ENCODE results near the gene PPDPF.
"Not testable (repeated sequence)": the region's sequence is repeated elsewhere in the genome, so short reads cannot be mapped to it uniquely, and the experiment has no call there.

PPDPF gene

GRCh38 chr20:63520504-63520933 is at the start of gene PPDPF:
TSS of gene PPDPF (plus strand) at chr20:63520765. CDS start at chr20:63521309, 544 bp downstream.
- peak; percentile 78 for DNase-seq

DNA sequence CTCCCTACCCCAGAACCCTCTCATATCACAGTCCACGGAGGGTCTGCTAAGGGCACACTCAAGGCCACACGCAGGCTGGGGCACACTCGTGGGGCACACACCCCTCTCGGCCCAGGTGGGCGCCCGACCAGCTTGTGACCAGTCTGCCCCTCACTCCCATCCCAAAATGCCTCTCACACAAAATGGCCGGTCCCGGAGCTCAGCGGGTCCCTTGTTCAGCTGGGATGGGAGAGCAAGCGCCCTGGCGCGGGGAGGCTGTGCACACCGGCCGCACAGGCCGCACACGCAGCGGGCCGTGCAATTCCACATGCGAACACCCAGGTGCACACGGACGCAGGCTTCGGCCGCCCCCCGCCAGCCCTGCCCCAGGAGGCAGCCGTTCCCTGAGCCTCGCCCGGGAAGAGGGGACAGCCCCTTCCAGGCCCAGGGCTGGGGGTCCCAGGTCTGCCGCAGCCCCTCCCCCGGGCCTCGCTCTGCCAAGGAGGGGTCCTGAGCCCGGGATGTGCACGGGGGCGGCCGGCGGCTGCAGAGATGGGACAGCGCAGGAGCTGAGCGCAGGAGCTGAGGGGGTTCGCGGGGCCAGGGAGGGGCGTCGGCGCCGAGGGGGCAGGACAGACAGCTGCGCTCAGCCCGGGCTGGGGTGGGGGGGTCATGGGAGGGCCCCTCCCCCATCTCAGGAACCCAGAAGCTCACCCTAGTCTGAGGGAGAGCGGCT is 49.4 kb upstream of the PPDPF start:
- DNase-seq, result peak; percentile 45

- peak; percentile 45 for DNase-seq
These were observed 48.9 kb upstream of the PPDPF start for GRCh38 chr20:63471717-63471980.

- DNase-seq, result peak; percentile 43
These were observed 48.4 kb upstream of the PPDPF start, which contains the start of gene KCNQ2 for GRCh38 chr20:63471981-63472831. TSS of gene KCNQ2 (minus strand) at chr20:63472655. CDS start at chr20:63472463, 192 bp downstream.

GRCh38 chr20:63472862-63473390 is 47.6 kb upstream of the PPDPF start:
- no peak for DNase-seq

DNA sequence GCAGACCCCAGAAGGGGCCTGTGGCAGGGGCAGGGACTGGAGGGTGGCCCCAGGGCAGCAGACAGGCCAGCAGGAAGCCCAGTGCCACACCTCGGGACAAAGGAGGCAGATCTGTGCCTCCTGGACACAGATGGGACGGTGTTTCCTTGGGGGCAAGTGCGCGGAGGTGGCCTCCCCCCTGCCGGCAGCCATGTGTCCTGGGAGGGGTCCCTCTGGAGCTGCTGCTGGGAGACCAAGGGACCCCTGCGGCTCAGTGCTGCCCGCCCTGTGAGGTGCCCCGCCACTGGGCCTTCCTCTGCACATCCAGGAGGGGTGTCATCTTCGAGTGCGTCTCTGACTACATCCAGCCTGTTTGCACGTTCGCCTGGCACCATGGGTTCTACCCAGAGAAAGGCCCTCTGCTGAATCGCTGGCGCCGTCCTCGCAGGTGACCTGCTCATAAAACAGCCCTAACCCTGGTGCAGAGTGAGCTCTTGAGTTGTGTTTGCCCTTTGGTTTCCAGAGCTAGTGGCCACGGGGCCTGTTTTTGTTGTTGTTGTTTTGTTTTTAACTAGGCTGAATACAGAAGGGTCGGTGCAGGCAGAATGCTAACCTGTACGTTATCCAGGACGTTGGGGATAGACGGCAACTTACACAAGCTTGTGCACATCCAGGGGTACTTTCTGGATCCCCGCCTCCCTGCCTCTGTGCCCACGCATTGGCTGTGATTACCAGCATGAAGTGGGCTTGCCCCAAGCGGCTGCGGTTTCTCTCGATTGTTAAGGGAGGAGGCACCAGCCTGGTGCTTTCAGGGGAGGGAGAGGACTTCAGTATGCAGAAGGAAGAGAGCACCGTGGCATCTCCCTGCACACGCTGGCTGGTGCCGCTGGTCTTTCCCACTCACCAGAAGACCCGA is 46.8 kb upstream of the PPDPF start:
- DNase-seq, result peak; percentile 82

- DNase-seq, result no peak
These were observed 45.4 kb upstream of the PPDPF start for GRCh38 chr20:63475209-63475608.

DNA sequence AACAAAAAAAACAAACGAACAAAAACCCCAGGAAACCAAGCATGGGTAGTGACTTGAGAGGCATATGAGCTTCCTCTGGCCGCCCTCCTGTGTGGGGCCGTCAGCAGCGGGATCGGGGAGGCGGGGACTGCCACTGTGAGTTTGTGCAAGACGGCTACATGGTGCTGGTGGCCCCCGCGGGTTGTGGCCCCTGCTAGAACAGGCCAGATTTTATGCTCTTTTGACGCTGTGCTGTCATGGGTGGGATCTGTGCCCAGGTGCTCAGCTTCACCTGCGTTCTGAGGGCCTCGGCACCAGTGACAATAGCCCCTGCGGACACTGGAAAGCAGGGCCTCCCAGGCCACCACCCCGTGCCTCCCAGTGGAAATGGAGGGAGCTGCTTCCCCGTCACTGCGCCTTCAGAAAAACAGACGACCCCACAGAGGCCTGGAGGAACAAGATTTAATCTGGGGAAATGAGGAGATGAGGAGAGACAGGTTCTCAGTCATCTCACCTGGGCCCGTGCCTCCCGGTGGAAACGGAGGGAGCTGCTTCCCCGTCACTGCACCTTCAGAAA is 43.4 kb upstream of the PPDPF start:
- DNase-seq, result no peak

- no peak for DNase-seq
These were observed 42.6 kb upstream of the PPDPF start for GRCh38 chr20:63477944-63478343.

DNA sequence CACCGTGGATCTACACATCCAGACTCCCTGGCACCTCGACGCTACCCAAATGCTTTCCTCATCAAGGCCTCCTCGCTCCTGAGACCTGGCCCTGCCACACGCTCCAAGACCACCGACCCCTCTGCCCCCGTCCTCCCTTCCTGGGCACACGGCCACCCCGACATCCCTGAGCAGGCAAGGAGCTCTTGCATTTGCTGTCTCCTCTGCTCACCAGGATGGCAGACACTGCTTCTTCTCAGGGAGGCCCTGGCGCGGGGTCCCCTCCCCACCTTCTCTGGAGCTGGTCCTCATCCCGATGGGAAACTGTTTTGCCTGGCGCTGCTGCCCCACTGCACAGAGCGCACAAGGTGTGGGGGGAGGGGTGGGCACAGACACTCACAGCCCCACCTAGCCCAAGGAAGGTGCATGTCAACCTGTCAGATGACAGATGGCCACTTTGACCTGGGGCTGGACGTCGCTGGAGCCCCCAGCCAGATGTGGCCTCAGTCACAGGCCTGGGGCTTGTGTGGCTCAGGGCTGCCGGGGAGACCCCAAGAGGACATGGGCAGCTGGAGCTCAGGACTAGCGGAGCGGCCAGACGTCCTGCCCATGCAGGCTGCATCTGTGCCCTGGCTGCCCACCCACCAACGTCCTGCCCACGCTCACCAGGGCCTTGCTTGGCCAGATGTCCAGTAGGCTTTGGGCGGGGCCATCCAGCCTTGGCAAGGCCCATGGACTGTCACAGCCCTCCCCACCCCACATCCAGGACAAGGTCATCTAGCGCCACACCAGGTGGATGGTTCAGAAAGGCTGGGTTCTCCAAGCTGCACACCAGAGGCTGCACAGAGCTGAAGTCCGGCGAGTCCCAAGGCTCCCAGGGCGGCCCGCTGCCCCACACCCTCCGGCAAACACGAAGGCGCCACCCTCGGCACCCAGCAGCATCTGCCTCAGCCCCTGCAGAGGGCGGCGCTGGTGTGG is 41.9 kb upstream of the PPDPF start:
- DNase-seq, result no peak

DNA sequence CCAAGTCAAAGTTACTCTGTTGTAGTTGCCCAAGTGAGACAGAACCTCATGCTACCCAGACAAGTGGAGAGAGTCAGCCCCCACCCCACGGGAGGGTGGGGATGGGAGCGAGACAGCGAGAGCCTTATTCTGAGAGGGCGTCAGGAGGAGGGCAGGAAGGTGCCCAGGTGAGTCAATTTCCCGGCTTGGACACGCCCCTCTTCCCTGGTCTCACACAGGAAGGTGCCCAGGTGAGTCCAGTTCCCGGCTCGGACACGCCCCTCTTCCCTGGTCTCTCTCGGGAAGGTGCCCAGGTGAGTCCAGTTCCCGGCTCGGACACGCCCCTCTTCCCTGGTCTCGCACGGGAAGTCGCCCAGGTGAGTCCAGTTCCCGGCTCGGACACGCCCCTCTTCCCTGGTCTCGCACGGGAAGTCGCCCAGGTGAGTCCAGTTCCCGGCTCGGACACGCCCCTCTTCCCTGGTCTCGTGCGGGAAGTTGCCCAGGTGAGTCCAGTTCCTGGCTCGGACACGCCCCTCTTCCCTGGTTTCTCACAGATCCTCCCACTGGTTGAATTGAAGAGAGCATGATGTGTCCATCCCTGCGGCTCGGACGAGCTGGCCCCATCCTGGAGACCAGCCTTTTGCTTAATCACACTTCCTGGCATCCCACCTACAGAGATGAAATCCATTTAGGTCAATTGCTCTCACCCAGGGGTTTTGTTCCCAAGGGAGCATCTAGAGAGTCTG is 40.7 kb upstream of the PPDPF start:
- not testable (repeated sequence) for DNase-seq

- no peak for DNase-seq
These were observed 39.1 kb upstream of the PPDPF start for GRCh38 chr20:63481503-63481902.

- no peak for DNase-seq
These were observed 38.5 kb upstream of the PPDPF start for GRCh38 chr20:63482021-63482587.

DNA sequence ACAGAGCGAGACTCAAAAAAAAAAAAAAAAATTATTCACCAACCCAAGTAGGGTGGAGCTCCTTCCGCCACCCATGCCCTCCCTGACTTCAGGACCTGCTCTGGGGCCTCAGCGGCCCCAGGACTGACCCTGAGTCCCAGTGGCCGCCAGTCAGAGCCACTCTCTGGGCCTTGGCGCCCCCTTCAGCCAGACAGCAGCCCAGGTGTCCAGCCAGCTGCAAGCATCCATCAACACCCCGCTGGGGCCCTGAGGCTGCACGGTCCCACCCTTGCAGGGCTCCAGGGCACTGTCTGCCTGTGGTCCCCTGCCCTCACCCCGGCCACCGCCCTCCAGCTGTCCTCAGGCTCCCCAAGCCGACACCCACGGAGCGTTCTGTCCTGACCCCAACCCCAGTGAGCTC is 36.7 kb upstream of the PPDPF start:
- DNase-seq, result peak; percentile 18

DNA sequence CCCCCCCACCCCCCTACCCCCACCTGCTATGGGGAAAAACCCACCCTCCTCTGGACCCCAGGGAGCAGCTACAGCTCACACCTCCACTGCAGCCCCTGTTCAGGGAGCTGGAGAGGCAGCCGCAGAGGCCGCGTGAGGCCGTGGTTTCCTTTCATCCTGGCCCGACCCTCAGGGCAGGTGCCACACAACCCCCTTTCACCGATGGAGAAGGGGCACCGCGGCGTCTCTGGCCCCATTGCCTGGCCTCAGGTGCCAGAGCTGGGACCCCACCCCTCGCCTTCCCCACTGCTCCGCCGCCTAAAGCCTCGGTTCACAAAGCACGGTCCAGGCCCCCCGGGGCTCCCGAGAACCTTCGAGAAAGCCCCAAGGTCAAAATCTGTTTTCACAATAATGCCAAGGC is 36.3 kb upstream of the PPDPF start:
- DNase-seq, result no peak

- DNase-seq, result no peak
These were observed 35.7 kb upstream of the PPDPF start for GRCh38 chr20:63484651-63485403.

DNA sequence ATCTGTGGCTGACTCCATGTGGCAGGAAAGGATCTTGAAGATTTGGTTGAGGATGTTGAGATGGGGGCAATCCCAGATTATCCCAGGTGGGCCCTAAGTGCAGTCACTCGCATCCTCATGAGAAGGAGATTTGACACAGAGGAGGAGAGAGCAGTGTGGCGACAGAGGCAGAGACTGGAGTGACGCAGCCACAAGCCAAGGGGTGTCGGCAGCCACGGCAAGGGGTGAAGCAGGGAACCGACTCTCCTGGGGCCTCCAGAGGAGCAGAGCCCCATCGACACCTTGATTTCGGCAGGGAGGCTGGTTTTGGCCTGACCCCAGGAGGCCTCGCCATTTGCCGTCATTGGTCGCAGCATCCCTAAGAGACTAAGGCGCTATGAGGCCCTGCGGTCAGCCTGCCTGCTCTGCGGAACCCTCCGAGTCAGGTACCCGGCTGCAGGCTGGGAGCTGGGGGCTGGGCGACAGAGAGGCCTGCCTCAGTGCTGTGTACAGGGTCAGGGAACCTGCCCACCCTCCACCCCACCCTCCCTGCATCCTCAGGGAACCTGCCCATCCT is 34.2 kb upstream of the PPDPF start:
- no peak for DNase-seq

- DNase-seq, result no peak
These were observed 33.3 kb upstream of the PPDPF start for GRCh38 chr20:63487116-63487764.

DNA sequence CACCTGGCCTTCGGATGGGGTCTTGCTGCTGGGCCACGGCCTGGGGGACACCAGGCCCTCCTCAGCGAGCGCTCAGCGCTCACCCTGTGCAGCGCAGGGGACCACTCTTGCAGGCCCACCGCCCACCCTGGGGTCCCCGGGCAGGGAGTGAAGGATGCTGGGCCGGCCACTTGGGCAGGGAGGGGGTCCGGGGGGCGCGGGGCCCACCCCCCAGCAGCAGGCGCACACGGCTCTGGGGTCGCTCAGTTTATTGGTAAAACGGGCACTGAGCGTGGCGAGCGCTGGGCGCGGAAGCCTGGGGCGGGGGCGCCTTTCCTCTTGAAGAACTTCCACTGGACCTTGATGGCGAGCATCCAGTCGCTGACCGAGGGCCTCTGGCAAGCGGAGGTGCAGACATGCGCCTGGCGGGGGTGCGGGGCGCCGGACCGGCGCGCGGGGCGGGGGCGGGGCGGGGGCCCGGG is 32.8 kb upstream of the PPDPF start:
- DNase-seq, result no peak
